ENCODE results near the gene LIMD2.

LIMD2 gene

GRCh38 chr17:63697341-63698286, 2.3 kb downstream of the LIMD2 start:
- no peak for DNase-seq (ENCODE audit: low read depth)
- H3K4me3 ChIP-seq (ENCODE audit: low read depth, low read length), result no peak overlapping the region
- peak; percentile 70 for TF ChIP-seq CTCF (IDR thresholded peaks at IDR 0.05; ENCODE audit: control insufficient read depth, extremely low read depth, insufficient read depth)

GRCh38 chr17:63696381-63696961, 3.5 kb downstream of the LIMD2 start:
- peak; percentile 57 for TF ChIP-seq CTCF (IDR thresholded peaks at IDR 0.05; ENCODE audit: control insufficient read depth, extremely low read depth, insufficient read depth)
- DNase-seq (ENCODE audit: low read depth), result no peak
- H3K4me3 ChIP-seq (ENCODE audit: low read depth, low read length), result no peak overlapping the region

- no peak for TF ChIP-seq CTCF (IDR thresholded peaks at IDR 0.05; ENCODE audit: control insufficient read depth, extremely low read depth, insufficient read depth)
- DNase-seq (ENCODE audit: low read depth), result no peak
- no peak overlapping the region for H3K4me3 ChIP-seq (ENCODE audit: low read depth, low read length)
Observed at GRCh38 chr17:63695889-63696288, 4.0 kb downstream of the LIMD2 start.

GRCh38 chr17:63694950-63695773, 4.8 kb downstream of the LIMD2 start:
- no peak overlapping the region for H3K4me3 ChIP-seq (ENCODE audit: low read depth, low read length)
- DNase-seq (ENCODE audit: low read depth), result no peak
- no peak for TF ChIP-seq CTCF (IDR thresholded peaks at IDR 0.05; ENCODE audit: control insufficient read depth, extremely low read depth, insufficient read depth)

GRCh38 chr17:63694229-63694949, 5.5 kb downstream of the LIMD2 start:
- DNase-seq (ENCODE audit: low read depth), result no peak
- TF ChIP-seq CTCF (IDR thresholded peaks at IDR 0.05; ENCODE audit: control insufficient read depth, extremely low read depth, insufficient read depth), result no peak
- H3K4me3 ChIP-seq (ENCODE audit: low read depth, low read length), result no peak overlapping the region

- DNase-seq (ENCODE audit: low read depth), result no peak
- no peak overlapping the region for H3K4me3 ChIP-seq (ENCODE audit: low read depth, low read length)
- TF ChIP-seq CTCF (IDR thresholded peaks at IDR 0.05; ENCODE audit: control insufficient read depth, extremely low read depth, insufficient read depth), result no peak
Observed at GRCh38 chr17:63693411-63694113, 6.4 kb downstream of the LIMD2 start.

Data from LNCaP clone FGC (cell line).